NCI-H2227 (cell line): ENCODE results near the gene ACTA2.

Experiments
- DNase-seq: peaks from one replicate; lab custom pipeline; 2025; ENCODE audit not compliant: unreplicated experiment; lab: John Stamatoyannopoulos, UW

Gene ACTA2

GRCh38 chr10:88895250-88895649 is 57.3 kb downstream of the ACTA2 start:
- DNase-seq, result no peak

- no peak for DNase-seq
These were observed 59.0 kb downstream of the ACTA2 start for GRCh38 chr10:88893611-88894010.

- DNase-seq, result no peak
These were observed 60.2 kb downstream of the ACTA2 start for GRCh38 chr10:88892222-88892967.

- no peak for DNase-seq
These were observed 61.7 kb downstream of the ACTA2 start for GRCh38 chr10:88890681-88891381.

GRCh38 chr10:88889559-88890337 is 62.8 kb downstream of the ACTA2 start:
- no peak for DNase-seq

GRCh38 chr10:88888810-88889445 is 63.6 kb downstream of the ACTA2 start:
- no peak for DNase-seq

- no peak for DNase-seq
These were observed 66.0 kb downstream of the ACTA2 start for GRCh38 chr10:88886557-88886956.
